Endometrial microvascular endothelial cells (primary cell): ENCODE measurements around the gene CLEC3B. TPM values are rescaled to one million over a fixed set of nuclear protein-coding genes. Genes with fewer than 3 reads are reported as not detected.
"Not testable (repeated sequence)": the region's sequence is repeated elsewhere in the genome, so short reads cannot be mapped to it uniquely, and the experiment has no call there.

ENCODE experiments used
- in situ Hi-C: cut with HindIII; loops from 2 replicates; pipeline ENCODE4 v1.10.0; 2017; ENCODE audit warnings: low sequenced_read_pairs, low pct_unique_long_range_greater_than_20kb; ENCODE audit errors: inconsistent ontology term
- total RNA-seq: library from RNA; depleted of rRNA; stranded (reverse); fragments of >200 nt; gene quantifications from one replicate; pipeline ENCODE4 v1.2.3, GENCODE V29; 2015; ENCODE audit errors: inconsistent ontology term

Gene CLEC3B
- total RNA-seq, 1 donor from 2014 or later: 0.56 TPM

- in situ Hi-C loops: no loop called here
Measured at GRCh38 chr3:45056608-45057301, 30.7 kb downstream of the CLEC3B start.

DNA sequence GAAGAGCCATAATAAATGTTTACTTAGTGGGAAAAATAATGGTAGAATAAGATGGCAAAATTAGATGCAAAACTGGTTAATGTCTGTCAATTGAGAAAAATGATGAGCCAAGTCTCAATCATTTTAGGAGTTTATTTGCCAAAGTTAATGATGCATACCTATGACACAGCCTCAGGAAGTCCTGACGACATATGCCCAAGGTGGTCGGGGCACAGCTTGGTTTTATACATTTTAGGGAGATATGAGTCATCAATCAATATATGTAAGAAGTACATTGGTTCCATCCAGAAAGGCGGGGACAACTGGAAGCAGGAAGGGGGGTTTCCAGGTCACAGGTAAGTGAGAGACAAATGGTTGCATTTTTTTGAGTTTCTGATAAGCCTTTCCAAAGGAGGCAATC, 31.5 kb downstream of the CLEC3B start:
- in situ Hi-C loops: no loop called here

DNA sequence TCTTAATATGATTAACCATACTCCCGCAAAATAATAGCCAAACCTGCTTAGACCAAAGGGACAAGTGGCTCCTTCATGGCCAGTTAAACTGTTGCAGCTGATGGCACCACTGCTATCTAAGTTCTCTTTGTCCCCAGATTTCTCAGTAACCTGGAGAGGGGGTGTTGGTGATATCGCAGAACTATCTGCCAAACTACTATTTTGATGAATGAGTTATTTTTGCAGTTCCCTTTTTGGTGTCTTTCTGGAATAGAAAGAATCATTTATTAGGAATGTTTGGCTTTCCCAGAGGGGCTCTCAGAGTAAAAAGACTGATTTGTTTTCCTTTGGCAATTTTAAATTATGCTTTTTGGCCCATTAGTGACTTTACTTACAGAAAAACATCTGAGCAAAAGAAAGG, 33.0 kb downstream of the CLEC3B start:
- in situ Hi-C loops: no loop called here

DNA sequence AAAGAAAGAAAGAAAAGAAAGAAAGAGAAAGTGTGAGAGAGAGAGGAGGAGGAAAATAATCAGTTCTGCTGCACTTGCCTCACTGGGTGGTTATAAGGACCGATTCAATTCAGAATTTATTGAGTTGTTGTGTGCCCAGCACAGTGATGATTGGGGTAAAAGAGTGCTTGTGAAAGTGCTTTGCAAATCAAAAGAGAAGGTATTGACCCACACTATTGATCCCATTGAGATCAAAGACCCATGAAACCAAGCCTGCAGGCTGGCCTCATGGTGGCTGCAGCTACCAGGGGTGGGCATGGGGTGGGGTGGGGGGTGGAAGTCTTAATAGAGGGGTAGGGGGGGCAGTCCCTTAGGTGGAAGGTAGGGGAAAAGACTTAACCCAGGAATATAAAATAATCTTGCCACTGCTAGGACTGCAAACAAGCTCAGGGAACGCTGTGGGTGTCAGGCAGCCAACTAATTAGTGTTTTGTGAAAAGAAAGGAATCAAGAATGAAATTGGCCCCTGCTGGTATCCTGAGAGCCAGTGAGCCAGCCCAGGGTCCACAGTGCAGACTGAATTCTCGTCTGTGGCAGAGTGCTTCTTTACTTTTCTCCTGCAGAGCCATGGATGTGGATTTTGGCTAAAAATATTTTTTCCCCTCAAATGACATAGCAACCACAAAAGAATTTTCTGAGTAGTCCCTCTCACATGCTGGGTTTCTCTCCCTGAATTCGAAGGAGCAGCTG, 34.2 kb downstream of the CLEC3B start:
- in situ Hi-C loops: no loop called here

DNA sequence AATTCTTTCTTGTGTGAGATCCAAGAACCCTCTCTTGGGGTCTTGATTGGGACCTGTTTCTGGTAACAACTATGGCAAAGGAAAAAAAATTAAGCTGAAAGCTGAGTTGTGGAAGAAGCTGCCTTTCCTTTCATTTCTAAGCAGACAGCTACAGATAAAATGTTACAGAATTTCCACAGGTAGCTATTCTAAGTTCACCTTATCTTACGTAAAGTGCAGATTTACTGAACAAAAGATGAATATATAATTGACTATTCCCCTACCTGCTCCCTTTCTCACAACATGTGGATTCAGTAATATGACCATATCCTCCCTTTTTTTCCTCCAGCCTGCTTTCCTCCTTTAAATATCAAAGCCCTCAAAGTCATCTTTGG, 36.6 kb downstream of the CLEC3B start:
- in situ Hi-C loops: no loop called here

DNA sequence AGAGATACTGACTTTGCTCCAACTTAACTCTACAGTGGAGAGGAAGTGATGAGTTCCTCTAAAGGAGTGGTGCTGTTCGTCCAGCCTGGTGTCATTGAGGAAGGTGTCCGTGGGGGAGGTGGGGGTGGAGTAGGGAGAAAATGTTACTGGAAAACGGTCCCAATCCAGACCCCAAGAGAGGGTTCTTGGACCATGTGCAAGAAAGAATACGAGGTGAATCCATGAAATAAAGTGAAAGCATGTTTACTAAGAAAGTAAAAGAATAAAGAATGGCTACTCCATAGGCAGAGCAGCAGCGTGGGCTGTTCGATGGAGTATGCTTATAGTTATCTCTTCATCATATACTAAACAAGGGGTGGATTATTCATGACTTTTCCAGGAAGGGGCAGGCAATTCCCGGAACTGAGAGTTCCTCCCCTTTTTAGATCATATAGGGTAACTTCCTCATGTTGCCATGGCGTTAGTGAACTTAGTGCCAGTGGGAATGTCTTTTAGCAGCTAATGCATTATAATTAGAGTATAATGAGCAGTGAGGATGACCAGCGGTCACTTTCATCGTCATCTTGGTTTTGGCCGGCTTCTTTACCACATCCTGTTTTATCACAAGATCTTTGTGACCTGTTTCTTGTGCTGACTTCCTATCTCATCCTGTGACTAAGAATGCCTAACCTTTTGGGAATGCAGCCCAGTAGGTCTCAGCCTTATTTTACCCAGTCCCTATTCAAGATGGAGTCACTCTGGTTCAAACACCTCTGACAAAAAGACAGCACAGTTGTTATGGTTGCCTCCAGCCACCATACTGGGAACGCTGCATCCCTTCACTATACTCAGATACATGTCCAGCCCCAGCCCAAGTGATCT, 38.6 kb downstream of the CLEC3B start:
- in situ Hi-C loops: no loop called here

DNA sequence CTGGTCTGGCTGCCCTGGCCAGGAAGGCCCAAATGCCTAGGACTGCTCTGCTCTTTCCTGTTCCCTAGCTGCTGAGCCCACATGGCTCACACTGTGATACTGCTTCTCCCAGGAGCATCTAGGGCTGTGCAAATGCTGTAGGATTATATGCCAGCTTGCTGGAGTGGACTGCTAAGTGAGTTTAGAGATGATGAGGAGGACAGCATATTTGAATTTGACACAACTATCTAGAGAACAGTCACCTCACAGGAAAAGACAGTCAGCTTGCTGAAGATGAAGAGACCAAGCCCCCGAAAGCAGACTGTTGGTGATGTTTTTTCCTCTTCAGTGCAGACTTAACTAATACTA, 39.2 kb downstream of the CLEC3B start:
- in situ Hi-C loops: no loop called here

- in situ Hi-C loops: no loop called here
Measured at GRCh38 chr3:45066109-45066801, 40.2 kb downstream of the CLEC3B start.

- in situ Hi-C loops: no loop called here
Measured at GRCh38 chr3:45067486-45067885, 41.4 kb downstream of the CLEC3B start.

- in situ Hi-C loops: no loop called here
Measured at GRCh38 chr3:45067941-45068340, 41.8 kb downstream of the CLEC3B start.

DNA sequence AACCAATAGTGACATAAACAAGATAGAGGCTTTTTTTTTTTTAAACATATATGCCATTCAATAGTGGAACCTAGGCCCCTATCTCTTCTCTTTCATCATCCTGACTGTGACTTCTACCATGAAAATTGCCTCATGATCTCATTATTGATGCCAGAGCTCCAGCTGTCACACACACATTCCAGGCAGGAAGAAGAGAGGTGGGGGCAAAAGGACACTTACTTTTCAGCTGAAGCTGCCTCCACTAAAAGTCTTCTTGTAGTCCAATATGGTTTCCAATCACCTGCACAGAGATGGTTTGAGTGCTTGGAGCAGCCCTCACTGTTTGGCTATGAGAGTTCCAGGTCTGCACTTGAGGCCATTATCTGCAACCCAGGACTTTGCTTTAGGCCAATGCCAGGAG, 45.0 kb downstream of the CLEC3B start:
- in situ Hi-C loops: no loop called here

GRCh38 chr3:45075821-45076625, 49.9 kb downstream of the CLEC3B start:
- in situ Hi-C loops: no loop called here

DNA sequence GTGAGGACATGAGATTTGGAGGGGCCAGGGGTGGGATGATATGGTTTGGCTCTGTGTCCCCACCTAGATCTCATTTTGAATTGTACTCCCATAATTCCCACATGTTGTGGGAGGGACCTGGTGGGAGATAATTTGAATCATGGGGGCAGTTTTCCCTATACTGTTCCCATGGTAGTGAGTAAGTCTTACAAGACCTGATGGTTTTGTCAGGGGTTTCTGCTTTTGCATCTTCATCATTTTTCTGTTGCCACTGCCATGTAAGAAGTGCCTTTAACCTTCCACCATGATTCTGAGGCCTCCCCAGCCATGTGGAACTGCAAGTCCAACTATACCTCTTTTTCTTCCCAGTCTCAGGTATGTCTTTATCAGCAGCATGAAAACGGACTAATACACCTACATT, 52.2 kb downstream of the CLEC3B start:
- in situ Hi-C loops: not testable (repeated sequence)

- in situ Hi-C loops: no loop called here
Measured at GRCh38 chr3:45078910-45079522, 52.9 kb downstream of the CLEC3B start.

DNA sequence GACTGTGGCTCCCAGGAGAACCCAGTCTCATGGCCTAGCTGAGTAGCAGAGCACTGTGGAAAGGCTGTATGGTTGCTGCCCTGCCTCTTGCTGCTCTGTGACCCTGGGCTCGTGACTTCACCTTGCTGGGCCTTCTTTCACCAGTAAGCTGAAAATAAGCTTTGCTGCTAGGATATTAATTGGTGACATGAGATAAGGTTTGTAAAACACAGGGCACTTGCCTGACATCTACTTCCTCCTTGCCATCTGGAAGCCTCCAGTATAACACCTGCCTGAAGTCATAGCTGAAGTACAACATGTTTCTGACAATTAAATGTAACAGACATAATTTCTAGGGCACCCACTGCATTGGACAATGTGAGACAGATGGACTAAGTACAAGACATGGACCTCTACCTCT, 53.6 kb downstream of the CLEC3B start:
- in situ Hi-C loops: no loop called here

DNA sequence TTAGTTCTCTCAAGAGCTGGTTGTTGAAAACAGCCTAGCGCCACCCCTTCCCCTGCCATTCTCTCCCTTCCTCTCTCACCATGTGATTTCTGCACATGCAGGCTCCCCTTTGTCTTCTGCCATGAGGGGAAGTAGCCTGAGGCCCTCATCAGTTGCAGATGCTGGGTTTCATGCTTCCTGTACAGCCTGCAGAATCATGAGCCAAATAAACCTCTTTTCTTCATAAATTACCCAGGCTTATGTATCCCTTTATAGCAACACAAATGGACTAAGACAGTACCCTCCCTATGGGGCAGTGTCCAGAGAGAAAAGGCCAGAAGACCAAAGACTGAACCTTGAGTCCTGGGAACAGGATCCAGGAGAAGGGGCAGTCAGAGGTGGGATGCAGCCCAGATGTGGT, 54.7 kb downstream of the CLEC3B start:
- in situ Hi-C loops: no loop called here

- in situ Hi-C loops: no loop called here
Measured at GRCh38 chr3:45081506-45082141, 55.5 kb downstream of the CLEC3B start.

DNA sequence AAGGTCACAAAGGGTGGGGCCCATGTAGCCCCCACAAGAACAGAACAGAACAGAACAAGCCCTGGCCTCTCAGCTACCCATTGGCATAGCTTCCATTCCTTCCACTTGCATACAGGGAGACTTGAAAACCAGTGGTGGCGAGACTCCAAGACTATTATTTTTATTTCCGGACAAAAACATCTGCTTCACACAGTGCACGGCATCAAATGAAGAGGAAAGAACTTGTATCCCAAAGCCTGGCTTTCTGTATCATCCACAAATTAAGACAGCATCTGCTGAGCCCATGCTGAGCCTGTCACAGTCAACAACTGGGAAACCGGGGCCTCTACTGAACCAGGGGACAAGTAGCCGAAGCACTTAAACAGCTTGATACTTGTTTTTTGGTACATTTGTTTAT, 56.0 kb downstream of the CLEC3B start:
- in situ Hi-C loops: no loop called here
